ENCODE results near the gene ADAMTS6.

Gene ADAMTS6

DNA sequence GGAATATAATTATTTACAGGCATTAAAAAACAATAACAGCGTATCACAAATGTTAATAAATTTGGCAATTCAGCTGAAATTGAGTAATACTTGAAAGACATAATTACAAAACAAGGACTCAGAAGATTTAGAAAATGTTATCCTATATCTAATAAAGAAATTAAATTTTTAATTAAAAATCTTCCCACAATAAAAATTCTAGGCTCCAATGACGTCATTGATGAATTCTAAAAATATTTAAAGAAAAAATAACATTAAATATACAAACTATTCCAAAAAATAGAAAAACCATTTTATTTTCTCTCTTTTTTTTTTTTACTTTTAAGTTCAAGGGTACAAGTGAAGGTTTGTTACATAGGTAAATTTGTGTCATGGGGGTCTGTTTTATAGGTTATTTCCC lies 161.5 kb downstream of the ADAMTS6 start:
- Histone ChIP-seq H3K4me3 (ENCODE audit: low read depth, low read length) (no peak overlapping the region), H3K14ac (ENCODE audit: low read length) (no peak overlapping the region), H3K18ac (ENCODE audit: low read length) (no peak overlapping the region), H3K36me3 (ENCODE audit: control insufficient read depth in 1 of 2, insufficient read depth in 2 of 2, low read length in 2 of 2) (peaks cover 0 to 3% of the 10 kb centered on the region in 2 experiments), H3K9ac (ENCODE audit: low read length) (no peak overlapping the region), H3K4ac (ENCODE audit: low read depth, low read length) (no peak overlapping the region), H3K79me1 (ENCODE audit: low read length) (no peaks in the 10 kb centered on the region), H2BK120ac (ENCODE audit: insufficient read depth, low read length, poor library complexity) (no peak overlapping the region), H2BK5ac (ENCODE audit: low read depth, low read length, poor library complexity) (no peak overlapping the region), H3K23ac (ENCODE audit: low read length) (no peak overlapping the region), H4K12ac (ENCODE audit: low read depth, low read length) (no peak overlapping the region), H3K4me2 (ENCODE audit: low read length) (no peak overlapping the region), H3K9me3 (ENCODE audit: insufficient read depth, low read depth, low read length) (no peaks in the 10 kb centered on the region), H2AK5ac (ENCODE audit: low read length) (no peak overlapping the region), H3K4me1 (ENCODE audit: control insufficient read depth in 1 of 2, insufficient read depth in 2 of 2, low read length in 2 of 2) (no peaks in the 10 kb centered on the region), H3K27me3 (ENCODE audit: insufficient read depth, low read length) (no peaks in the 10 kb centered on the region), H3K27ac (ENCODE audit: low read depth, low read length) (no peak overlapping the region), H3K79me2 (ENCODE audit: control insufficient read depth, insufficient read depth, low read length, poor library complexity) (no peaks in the 10 kb centered on the region), H2AFZ (ENCODE audit: insufficient read depth, low read length, poor library complexity) (no peak overlapping the region), H2BK12ac (ENCODE audit: low read length) (no peak overlapping the region), H4K91ac (ENCODE audit: low read depth, low read length) (no peak overlapping the region), H4K8ac (ENCODE audit: low read depth, low read length) (no peak overlapping the region)
- WGBS (ENCODE audit: extremely low coverage, insufficient coverage, insufficient read length): no CpG with 5 or more reads among the region's 2 CpGs
- no peak for DNase-seq

GRCh38 chr5:65307931-65308330 lies 173.8 kb downstream of the ADAMTS6 start:
- no peak overlapping the region for H4K91ac ChIP-seq (ENCODE audit: low read depth, low read length)
- no peak for DNase-seq
- WGBS (ENCODE audit: extremely low coverage, insufficient coverage, insufficient read length): no CpG with 5 or more reads among the region's 1 CpG
- no peaks in the 10 kb centered on the region for H3K4me1 ChIP-seq (ENCODE audit: control insufficient read depth in 1 of 2, insufficient read depth in 2 of 2, low read length in 2 of 2)
- H3K4ac ChIP-seq (ENCODE audit: low read depth, low read length): no peak overlapping the region
- H3K9me3 ChIP-seq (ENCODE audit: insufficient read depth, low read depth, low read length): peaks cover 3% of the 10 kb centered on the region
- no peak overlapping the region for H2BK5ac ChIP-seq (ENCODE audit: low read depth, low read length, poor library complexity)
- H2AK5ac ChIP-seq (ENCODE audit: low read length): no peak overlapping the region
- H3K18ac ChIP-seq (ENCODE audit: low read length): no peak overlapping the region
- no peak overlapping the region for H3K23ac ChIP-seq (ENCODE audit: low read length)
- H4K12ac ChIP-seq (ENCODE audit: low read depth, low read length): no peak overlapping the region
- no peaks in the 10 kb centered on the region for H3K27me3 ChIP-seq (ENCODE audit: insufficient read depth, low read length)
- no peaks in the 10 kb centered on the region for H3K79me1 ChIP-seq (ENCODE audit: low read length)
- H4K8ac ChIP-seq (ENCODE audit: low read depth, low read length): no peak overlapping the region
- H3K9ac ChIP-seq (ENCODE audit: low read length): no peak overlapping the region
- peaks cover 8 to 12% of the 10 kb centered on the region in 2 experiments for H3K36me3 ChIP-seq (ENCODE audit: control insufficient read depth in 1 of 2, insufficient read depth in 2 of 2, low read length in 2 of 2)
- H3K14ac ChIP-seq (ENCODE audit: low read length): no peak overlapping the region
- H3K79me2 ChIP-seq (ENCODE audit: control insufficient read depth, insufficient read depth, low read length, poor library complexity): no peaks in the 10 kb centered on the region
- no peak overlapping the region for H2BK120ac ChIP-seq (ENCODE audit: insufficient read depth, low read length, poor library complexity)
- no peak overlapping the region for H2AFZ ChIP-seq (ENCODE audit: insufficient read depth, low read length, poor library complexity)
- H2BK12ac ChIP-seq (ENCODE audit: low read length): no peak overlapping the region
- H3K4me2 ChIP-seq (ENCODE audit: low read length): no peak overlapping the region
- no peak overlapping the region for H3K27ac ChIP-seq (ENCODE audit: low read depth, low read length)
- no peak overlapping the region for H3K4me3 ChIP-seq (ENCODE audit: low read depth, low read length)

DNA sequence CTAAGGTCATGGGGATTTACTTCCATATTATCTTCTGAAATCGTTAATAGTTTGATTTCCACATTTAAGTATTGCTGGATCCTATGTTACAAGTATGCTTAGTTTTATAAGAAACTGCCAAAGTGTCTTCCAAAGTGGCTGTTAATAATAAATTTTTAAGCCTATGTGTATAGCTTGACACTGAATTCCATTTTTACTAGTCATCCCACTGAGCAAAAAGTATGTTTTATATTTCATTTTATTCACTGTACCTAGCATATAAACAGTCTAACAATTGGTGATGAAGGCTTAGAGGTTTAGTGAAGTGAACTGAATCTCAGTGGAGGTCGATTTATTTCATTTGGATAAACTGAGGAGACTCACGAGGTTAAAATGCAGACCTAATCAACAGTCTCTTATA lies 174.6 kb downstream of the ADAMTS6 start:
- no peak overlapping the region for H2BK12ac ChIP-seq (ENCODE audit: low read length)
- H3K79me2 ChIP-seq (ENCODE audit: control insufficient read depth, insufficient read depth, low read length, poor library complexity): no peaks in the 10 kb centered on the region
- no peak overlapping the region for H3K23ac ChIP-seq (ENCODE audit: low read length)
- no peak overlapping the region for H2AK5ac ChIP-seq (ENCODE audit: low read length)
- H4K12ac ChIP-seq (ENCODE audit: low read depth, low read length): no peak overlapping the region
- H3K79me1 ChIP-seq (ENCODE audit: low read length): no peaks in the 10 kb centered on the region
- no peak overlapping the region for H3K18ac ChIP-seq (ENCODE audit: low read length)
- no peak overlapping the region for H3K9ac ChIP-seq (ENCODE audit: low read length)
- H3K4me3 ChIP-seq (ENCODE audit: low read depth, low read length): no peak overlapping the region
- no peak overlapping the region for H3K27ac ChIP-seq (ENCODE audit: low read depth, low read length)
- no peaks in the 10 kb centered on the region for H3K4me1 ChIP-seq (ENCODE audit: control insufficient read depth in 1 of 2, insufficient read depth in 2 of 2, low read length in 2 of 2)
- H2AFZ ChIP-seq (ENCODE audit: insufficient read depth, low read length, poor library complexity): no peak overlapping the region
- no peak overlapping the region for H2BK120ac ChIP-seq (ENCODE audit: insufficient read depth, low read length, poor library complexity)
- no peak overlapping the region for H2BK5ac ChIP-seq (ENCODE audit: low read depth, low read length, poor library complexity)
- peaks cover 3% of the 10 kb centered on the region for H3K9me3 ChIP-seq (ENCODE audit: insufficient read depth, low read depth, low read length)
- DNase-seq: no peak
- H3K27me3 ChIP-seq (ENCODE audit: insufficient read depth, low read length): no peaks in the 10 kb centered on the region
- no peak overlapping the region for H3K4me2 ChIP-seq (ENCODE audit: low read length)
- no peak overlapping the region for H4K91ac ChIP-seq (ENCODE audit: low read depth, low read length)
- no CpG with 5 or more reads among the region's 3 CpGs for WGBS (ENCODE audit: extremely low coverage, insufficient coverage, insufficient read length)
- peaks cover 8 to 12% of the 10 kb centered on the region in 2 experiments for H3K36me3 ChIP-seq (ENCODE audit: control insufficient read depth in 1 of 2, insufficient read depth in 2 of 2, low read length in 2 of 2)
- H3K14ac ChIP-seq (ENCODE audit: low read length): no peak overlapping the region
- H4K8ac ChIP-seq (ENCODE audit: low read depth, low read length): no peak overlapping the region
- H3K4ac ChIP-seq (ENCODE audit: low read depth, low read length): no peak overlapping the region

GRCh38 chr5:65305913-65306312 lies 175.8 kb downstream of the ADAMTS6 start:
- Histone ChIP-seq H3K79me1 (ENCODE audit: low read length) (no peaks in the 10 kb centered on the region), H3K4me3 (ENCODE audit: low read depth, low read length) (no peak overlapping the region), H3K36me3 (ENCODE audit: control insufficient read depth in 1 of 2, insufficient read depth in 2 of 2, low read length in 2 of 2) (peaks cover 8 to 12% of the 10 kb centered on the region in 2 experiments), H3K14ac (ENCODE audit: low read length) (no peak overlapping the region), H2BK5ac (ENCODE audit: low read depth, low read length, poor library complexity) (no peak overlapping the region), H3K9me3 (ENCODE audit: insufficient read depth, low read depth, low read length) (peaks cover 3% of the 10 kb centered on the region), H2BK120ac (ENCODE audit: insufficient read depth, low read length, poor library complexity) (no peak overlapping the region), H3K18ac (ENCODE audit: low read length) (no peak overlapping the region), H3K9ac (ENCODE audit: low read length) (no peak overlapping the region), H3K79me2 (ENCODE audit: control insufficient read depth, insufficient read depth, low read length, poor library complexity) (no peaks in the 10 kb centered on the region), H3K23ac (ENCODE audit: low read length) (no peak overlapping the region), H4K8ac (ENCODE audit: low read depth, low read length) (no peak overlapping the region), H4K91ac (ENCODE audit: low read depth, low read length) (no peak overlapping the region), H2AFZ (ENCODE audit: insufficient read depth, low read length, poor library complexity) (no peak overlapping the region), H3K4ac (ENCODE audit: low read depth, low read length) (no peak overlapping the region), H2AK5ac (ENCODE audit: low read length) (no peak overlapping the region), H2BK12ac (ENCODE audit: low read length) (no peak overlapping the region), H3K4me1 (ENCODE audit: control insufficient read depth in 1 of 2, insufficient read depth in 2 of 2, low read length in 2 of 2) (no peaks in the 10 kb centered on the region), H3K27me3 (ENCODE audit: insufficient read depth, low read length) (no peaks in the 10 kb centered on the region), H3K27ac (ENCODE audit: low read depth, low read length) (no peak overlapping the region), H3K4me2 (ENCODE audit: low read length) (no peak overlapping the region), H4K12ac (ENCODE audit: low read depth, low read length) (no peak overlapping the region)
- peak; percentile 11 to 49 for DNase-seq
- WGBS (ENCODE audit: extremely low coverage, insufficient coverage, insufficient read length): no CpG with 5 or more reads among the region's 3 CpGs
